H1 (cell line): ENCODE results near the gene GALNT7. TPM values are rescaled to one million over a fixed set of nuclear protein-coding genes. Genes with fewer than 3 reads are reported as not detected.

Source experiments
- CTCF ChIA-PET: fragments of 300-600 bp; sonication (Branson Sonifier 250); formaldehyde crosslinking; loops from one replicate; lab custom pipeline; 2021; ENCODE audit not compliant: partially characterized antibody; lab: Charles Lee
- POLR2A ChIA-PET: fragments of 300-600 bp; sonication (Branson Sonifier 250); formaldehyde crosslinking; loops from one replicate; lab custom pipeline; 2021; ENCODE audit warnings: inconsistent platforms; ENCODE audit not compliant: partially characterized antibody; lab: Charles Lee
- DNase-seq, 2 experiments: peaks; one replicate each; pipeline versions ENCODE4 v3.0.0 to v3.0.0-alpha.2; 2010 to 2022; ENCODE audit warnings: low spot score in 2 of 2, low read depth in 1 of 2, mixed read lengths in 1 of 2
- FAIRE-seq: peaks from 2 replicates; lab custom pipeline; 2011; peaks lifted over from hg19 to GRCh38; lab: Jason Lieb, UNC
- H2AFZ ChIP-seq: 2 replicates; pipeline ENCODE4 v1.8.1; 2012; ENCODE audit warnings: low read length, inconsistent platforms
- H2AK5ac ChIP-seq: 2 replicates; pipeline ENCODE4 v1.6.1; 2013; ENCODE audit warnings: low read depth, low read length
- H2BK120ac ChIP-seq: replicated peaks from 2 replicates; pipeline ENCODE3; 2013; ENCODE audit warnings: low read depth, low read length, inconsistent platforms
- H2BK12ac ChIP-seq: 2 replicates; pipeline ENCODE4 v1.6.1; 2013; ENCODE audit warnings: low read depth, low read length
- H2BK15ac ChIP-seq: 2 replicates; pipeline ENCODE4 v1.6.1; 2013; ENCODE audit warnings: low read length
- H2BK20ac ChIP-seq: 2 replicates; pipeline ENCODE4 v1.6.1; 2013; ENCODE audit warnings: low read length
- H2BK5ac ChIP-seq: 2 replicates; pipeline ENCODE4 v1.6.1; 2013; ENCODE audit warnings: low read depth, low read length
- H3K14ac ChIP-seq: 2 replicates; pipeline ENCODE4 v1.6.1; 2013; ENCODE audit warnings: inconsistent platforms; ENCODE audit not compliant: insufficient read length
- H3K18ac ChIP-seq: 2 replicates; pipeline ENCODE4 v1.6.1; 2013; ENCODE audit warnings: low read length; ENCODE audit errors: extremely low read depth
- H3K23ac ChIP-seq: 2 replicates; pipeline ENCODE4 v1.6.1; 2013; ENCODE audit warnings: inconsistent platforms; ENCODE audit not compliant: insufficient read length
- H3K23me2 ChIP-seq: 2 replicates; pipeline ENCODE4 v1.6.1; 2013; ENCODE audit warnings: low read depth, low read length
- H3K27ac ChIP-seq: 2 replicates; pipeline ENCODE4 v1.6.1; 2011; ENCODE audit warnings: low read depth, low read length, inconsistent platforms
- H3K27me3 ChIP-seq, 4 experiments: replicated peaks in 1 of 4; 1 replicate in 1 of 4; 2 replicates in 3 of 4; pipeline versions ENCODE4 v1.6.1 to v1.8.1; 2011 to 2013; ENCODE audit warnings: low read length in 3 of 4, mild to moderate bottlenecking in 3 of 4, inconsistent platforms in 2 of 4, mixed read lengths in 2 of 4, moderate library complexity in 1 of 4; ENCODE audit not compliant: control insufficient read depth in 3 of 4, insufficient read depth in 3 of 4; ENCODE audit errors: extremely low read depth in 1 of 4
- H3K36me3 ChIP-seq, 4 experiments: 2 replicates each; pipeline versions ENCODE4 v1.6.1 to v1.8.1; 2011 to 2013; ENCODE audit warnings: mild to moderate bottlenecking in 4 of 4, low read length in 3 of 4, moderate library complexity in 2 of 4, control low read depth in 1 of 4, inconsistent platforms in 1 of 4; ENCODE audit not compliant: insufficient read depth in 4 of 4, control insufficient read depth in 2 of 4
- H3K4ac ChIP-seq: replicated peaks from 2 replicates; pipeline ENCODE3; 2013; ENCODE audit warnings: low read length, low read depth, mixed read lengths, inconsistent platforms; ENCODE audit not compliant: insufficient read length
- H3K4me1 ChIP-seq, 4 experiments: replicated peaks in 1 of 4; 1 replicate in 1 of 4; 2 replicates in 3 of 4; pipeline versions ENCODE4 v1.6.1 to v1.8.1; 2011 to 2013; ENCODE audit warnings: low read length in 3 of 4, inconsistent platforms in 2 of 4, mixed read lengths in 1 of 4; ENCODE audit not compliant: insufficient read depth in 4 of 4, control insufficient read depth in 3 of 4
- H3K4me2 ChIP-seq, 2 experiments: 2 replicates each; pipeline versions ENCODE4 v1.6.1 to v1.8.1; 2011 to 2013; ENCODE audit warnings: low read depth in 2 of 2, low read length in 2 of 2, control low read depth in 1 of 2, inconsistent platforms in 1 of 2, mild to moderate bottlenecking in 1 of 2; ENCODE audit not compliant: insufficient read depth in 1 of 2
- H3K4me3 ChIP-seq, 4 experiments: fragments of 200-600, 300-600 bp in 1 of 4; sonication (generic), shearing (Covaris generic), sonication (Bioruptor Twin) in 1 of 4; 2 replicates each; pipeline versions ENCODE4 v1.5.1 to v1.8.1; 2011 to 2016; ENCODE audit warnings: low read length in 4 of 4, low read depth in 3 of 4, control low read depth in 2 of 4, inconsistent platforms in 2 of 4, mild to moderate bottlenecking in 2 of 4, mixed read lengths in 1 of 4, moderate library complexity in 1 of 4; ENCODE audit not compliant: insufficient read depth in 2 of 4; ENCODE audit errors: extremely low read depth in 1 of 4
- H3K56ac ChIP-seq: replicated peaks from 2 replicates; pipeline ENCODE3; 2013; ENCODE audit warnings: low read depth, mild to moderate bottlenecking, mixed read lengths, low read length, inconsistent platforms; ENCODE audit not compliant: insufficient read length
- H3K79me1 ChIP-seq: 2 replicates; pipeline ENCODE4 v1.6.1; 2013; ENCODE audit warnings: low read depth, low read length, control low read depth
- H3K79me2 ChIP-seq, 2 experiments: 2 replicates each; pipeline versions ENCODE4 v1.6.1 to v1.8.1; 2012 to 2013; ENCODE audit warnings: low read length in 2 of 2, mild to moderate bottlenecking in 2 of 2, inconsistent platforms in 1 of 2; ENCODE audit not compliant: insufficient read depth in 2 of 2, control insufficient read depth in 1 of 2
- H3K9ac ChIP-seq, 4 experiments: replicated peaks in 1 of 4; 1 replicate in 1 of 4; 2 replicates in 3 of 4; pipeline versions ENCODE4 v1.6.1 to v1.8.1; 2011 to 2013; ENCODE audit warnings: low read depth in 3 of 4, low read length in 3 of 4, control low read depth in 2 of 4, mild to moderate bottlenecking in 2 of 4, moderate library complexity in 2 of 4, inconsistent platforms in 1 of 4; ENCODE audit errors: extremely low read depth in 1 of 4
- H3K9me3 ChIP-seq, 2 experiments: 2 replicates each; pipeline versions ENCODE4 v1.6.1 to v1.8.1; 2012 to 2013; ENCODE audit warnings: mild to moderate bottlenecking in 2 of 2, moderate library complexity in 2 of 2, control low read depth in 1 of 2, inconsistent platforms in 1 of 2, low read depth in 1 of 2, low read length in 1 of 2, mixed read lengths in 1 of 2; ENCODE audit not compliant: insufficient read depth in 2 of 2
- H4K20me1 ChIP-seq, 2 experiments: replicated peaks in 1 of 2; 2 replicates each; pipeline versions ENCODE3 to v1.8.1; 2011 to 2013; ENCODE audit warnings: inconsistent platforms in 2 of 2, low read length in 2 of 2, mild to moderate bottlenecking in 1 of 2; ENCODE audit not compliant: insufficient read depth in 2 of 2, control insufficient read depth in 1 of 2
- H4K5ac ChIP-seq: 2 replicates; pipeline ENCODE4 v1.6.1; 2013; ENCODE audit warnings: low read length, low read depth, mixed read lengths, inconsistent platforms; ENCODE audit not compliant: insufficient read length
- H4K8ac ChIP-seq: 2 replicates; pipeline ENCODE4 v1.8.0; 2013; ENCODE audit warnings: mild to moderate bottlenecking, moderate library complexity, low read length, inconsistent platforms; ENCODE audit not compliant: insufficient read depth; ENCODE audit errors: extremely low read depth
- H4K91ac ChIP-seq: replicated peaks from 2 replicates; pipeline ENCODE3; 2013; ENCODE audit warnings: low read length, mixed read lengths, inconsistent platforms; ENCODE audit not compliant: insufficient read length
- CBX8 ChIP-seq: fragments of 300-800, 300-1000 bp; sonication (generic); IDR thresholded peaks from 2 replicates; pipeline ENCODE4 v1.7.1; 2016; ENCODE audit warnings: low read depth, low read length, borderline replicate concordance
- EZH2 ChIP-seq: fragments of 200-600 bp; sonication (generic); IDR thresholded peaks from 2 replicates; pipeline ENCODE4 v1.7.1; 2012; ENCODE audit warnings: low read depth, mild to moderate bottlenecking, moderate library complexity, low read length, inconsistent platforms; ENCODE audit not compliant: severe bottlenecking
- GTF2F1 ChIP-seq: IDR thresholded peaks from 2 replicates; pipeline ENCODE4 v1.6.1; 2012; ENCODE audit warnings: low read depth, low read length, improper control_type of control experiment, borderline replicate concordance
- HDAC6 ChIP-seq: IDR thresholded peaks from one replicate; pipeline ENCODE4 v1.7.1; 2012; ENCODE audit warnings: low read depth, mild to moderate bottlenecking, inconsistent platforms, low read length, moderate library complexity
- KDM1A ChIP-seq: fragments of 200-600, 300-600 bp; sonication (generic); IDR thresholded peaks from 2 replicates; pipeline ENCODE4 v1.7.1; 2016; ENCODE audit warnings: mild to moderate bottlenecking, low read length, borderline replicate concordance
- NANOG ChIP-seq: IDR thresholded peaks from 2 replicates; pipeline ENCODE4 v1.6.1; 2011; ENCODE audit warnings: low read length, low read depth, mild to moderate bottlenecking, inconsistent platforms; ENCODE audit not compliant: insufficient read depth, poor library complexity, severe bottlenecking
- RAD21 ChIP-seq, 2 experiments: IDR thresholded peaks in 1 of 2; conservative IDR thresholded peaks in 1 of 2; 2 replicates each; pipeline ENCODE4 v1.6.1; 2011; ENCODE audit warnings: low read depth in 2 of 2, low read length in 2 of 2, improper control_type of control experiment in 1 of 2, inconsistent platforms in 1 of 2, mild to moderate bottlenecking in 1 of 2, moderate library complexity in 1 of 2
- SP2 ChIP-seq: IDR thresholded peaks from 2 replicates; pipeline ENCODE4 v1.6.1; 2012; ENCODE audit warnings: mild to moderate bottlenecking, low read length, inconsistent platforms
- SRF ChIP-seq: IDR thresholded peaks from 2 replicates; pipeline ENCODE4 v1.6.1; 2011; ENCODE audit warnings: mild to moderate bottlenecking, low read depth, low read length, moderate library complexity
- ZNF274 ChIP-seq: IDR thresholded peaks from 2 replicates; pipeline ENCODE4 v1.7.0; 2012; ENCODE audit warnings: low read length, borderline replicate concordance; ENCODE audit errors: extremely low read depth
- WGBS, 2 experiments: shearing (Covaris generic) in 1 of 2; methylation state at CpG; one replicate each; pipeline versions ENCODE4 v1.1.6 to v1.1.7; 2013 to 2015; ENCODE audit warnings: low lambda C conversion rate in 2 of 2, mixed read lengths in 2 of 2, inconsistent platforms in 1 of 2, low coverage in 1 of 2, missing lambda C conversion rate in 1 of 2; ENCODE audit not compliant: insufficient replicate concordance in 2 of 2, insufficient coverage in 1 of 2, insufficient read length in 1 of 2; ENCODE audit errors: extremely low coverage in 1 of 2, missing lambda C conversion rate in 1 of 2; 5-methylcytosine and 5-hydroxymethylcytosine counted together
- polyA plus RNA-seq, 7 experiments: library from polyadenylated mRNA; depleted of rRNA in 3 of 7; stranded (reverse) in 5 of 7; unstranded in 2 of 7; fragments of >200 nt in 5 of 7; fragments of 200-250 nt in 2 of 7; gene quantifications; 1 replicate in 5 of 7; 2 replicates in 1 of 7; 4 replicates in 1 of 7; pipeline versions ENCODE4 v1.2.1 to v1.2.3, GENCODE V29; 2011 to 2013; ENCODE audit warnings: missing spikeins in 2 of 7, mixed read lengths in 2 of 7
- total RNA-seq: library from RNA; stranded (reverse); fragmentation: NEBNext Ultra II Directional; extraction: Animal tissue kit (Norgen Biotek cat#: 25700); gene quantifications from 2 replicates; pipeline ENCODE4 v1.2.1, GENCODE V29; 2021

Gene GALNT7
- total and polyA plus RNA-seq, 2 of the 8 experiments (the other 6 are each of a cell fraction or from before 2014, with no cell fraction given), result 22.4 to 85.5 TPM

DNA sequence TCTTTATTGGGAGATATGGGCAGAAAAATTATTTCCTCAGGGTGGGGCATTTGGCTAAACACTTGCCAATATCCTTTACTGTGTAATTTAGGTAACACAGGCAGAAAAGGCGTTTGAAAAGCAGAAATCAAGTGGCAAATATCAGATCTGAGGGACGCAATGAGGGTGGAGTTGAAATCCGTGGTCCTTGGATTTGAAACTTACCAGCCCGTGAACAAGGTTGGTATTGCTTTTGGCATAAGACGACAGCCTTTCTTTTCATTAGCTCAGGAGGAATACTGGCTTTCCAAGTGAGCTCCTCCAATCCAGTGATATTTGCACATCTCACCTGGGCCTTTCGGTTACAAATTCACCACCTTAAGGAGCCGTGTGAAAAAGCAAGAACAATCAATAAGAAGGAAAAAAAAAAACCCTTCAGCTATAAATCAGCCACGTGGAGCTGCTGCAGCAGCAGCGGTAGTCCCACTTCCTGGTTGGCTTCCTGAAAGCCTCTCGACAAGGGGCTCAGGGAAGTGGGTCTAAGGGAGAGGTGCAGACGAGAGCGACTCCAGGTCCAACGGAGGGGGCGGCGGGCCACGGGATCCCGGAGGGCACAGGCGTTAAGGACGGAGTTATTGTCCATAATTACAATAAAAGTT lies 734 bp upstream of the GALNT7 start:
- Histone ChIP-seq H3K23ac (no peak overlapping the region), H3K4me2 (peak overlapping the region; percentile 87 to 88), H3K9ac (peak overlapping the region in 3 of 4 experiments; percentile 57 to 80 (median 78); a peak in 6 of 7 replicates), H3K14ac (no peak overlapping the region), H2BK5ac (peak overlapping the region; percentile 89), H2AK5ac (no peak overlapping the region), H3K79me2 (peaks cover 10 to 38% of the 10 kb centered on the region in 2 experiments), H3K9me3 (no peaks in the 10 kb centered on the region), H2AFZ (peak overlapping the region; percentile 59; the same call in 1 of the 2 replicates), H2BK120ac (peak overlapping the region; percentile 95), H3K56ac (peak overlapping the region; percentile 93), H3K23me2 (peaks cover 3% of the 10 kb centered on the region; the same call in 1 of the 2 replicates), H4K20me1 (peaks cover 3 to 5% of the 10 kb centered on the region in 2 experiments), H3K36me3 (peaks cover 0 to 6% (median 3%) of the 10 kb centered on the region in 4 experiments; a peak in 2 of 8 replicates), H3K4ac (peak overlapping the region; percentile 97), H4K5ac (peak overlapping the region; percentile 94), H3K18ac (peak overlapping the region; percentile 100), H2BK20ac (0 out of 2 replicates have a peak overlapping the region, but pooled peaks have one; percentile 57), H2BK12ac (0 out of 2 replicates have a peak overlapping the region, but pooled peaks have one; percentile 21), H4K91ac (peak overlapping the region; percentile 97), H3K4me3 (peak overlapping the region; percentile 82 to 93 (median 86)), H2BK15ac (no peak overlapping the region), H3K4me1 (peaks cover 7 to 24% (median 16%) of the 10 kb centered on the region in 4 experiments), H3K79me1 (no peaks in the 10 kb centered on the region; the same call in 1 of the 2 replicates), H3K27ac (peak overlapping the region; percentile 86; the same call in 1 of the 2 replicates), H4K8ac (peak overlapping the region; percentile 90), H3K27me3 (no peaks in the 10 kb centered on the region)
- no peak for FAIRE-seq
- 5% methylated on average over 19 of the region's 19 CpGs; no CpG with 5 or more reads in 1 of the 2 experiments for WGBS, 2 experiments
- CTCF ChIA-PET, result interaction anchor here (0.7 to 2.8 kb wide), 11 partner anchors 10 to 154 kb away, joined by 3 to 16 read pairs (median 5); no protein-coding TSS in a partner anchor
- POLR2A ChIA-PET, result interaction anchor here (0.6 to 2.1 kb wide), 11 partner anchors 10 to 324 kb away, joined by 3 to 6 read pairs (median 4); partner anchors contain the start of gene HMGB2
- DNase-seq, result no peak
- TF ChIP-seq GTF2F1 (no peak), HDAC6 (no peak), RAD21 (IDR thresholded peaks at IDR 0.05 in 1 of 2, conservative IDR thresholded peaks at IDR 0.05 in 1 of 2; ENCODE audit: low read depth in 2 of 2, low read length in 2 of 2) (no peak), KDM1A (no peak), ZNF274 (no peak), SP2 (no peak), SRF (no peak), CBX8 (no peak), EZH2 (no peak), NANOG (no peak)
